Gastroesophageal sphincter (tissue), 3 donors: ENCODE data around the gene RAB4A.

Source experiments
- CTCF ChIP-seq, 4 experiments: fragments of 200-600 bp in 2 of 4; fragments of 450-650 bp in 2 of 4; sonication (generic) in 1 of 4; IDR thresholded peaks; one replicate each; pipeline ENCODE4 v1.5.1; 2017 to 2019; ENCODE audit warnings: antibody characterized with exemption in 4 of 4, mild to moderate bottlenecking in 2 of 4, moderate library complexity in 2 of 4
- POLR2A ChIP-seq, 2 donors: fragments of 450-650 bp; IDR thresholded peaks; one replicate each; pipeline ENCODE4 v1.6.1; 2017; ENCODE audit warnings: antibody characterized with exemption in 2 of 2, mild to moderate bottlenecking in 2 of 2, moderate library complexity in 1 of 2

GRCh38 chr1:229319487-229319886, 48.6 kb downstream of the RAB4A start:
- no peak for TF ChIP-seq CTCF (IDR thresholded peaks at IDR 0.05)
- no peak for TF ChIP-seq POLR2A (IDR thresholded peaks at IDR 0.05)
